SK-N-SH (cell line): ENCODE data around the gene BAIAP3. TPM values are rescaled to one million over a fixed set of nuclear protein-coding genes. Genes with fewer than 3 reads are reported as not detected.

Experiments
- CTCF ChIA-PET: fragments of 300-600, 350-600 bp; formaldehyde crosslinking; extraction: SDS; loops from one replicate; lab custom pipeline; 2021; lab: Yijun Ruan, JAX
- POLR2A ChIA-PET: fragments of 350-600 bp; sonication (Branson Sonifier 250); formaldehyde crosslinking; extraction: SDS; loops from one replicate; lab custom pipeline; 2020; ENCODE audit warnings: antibody characterized with exemption, inconsistent platforms; lab: Yijun Ruan, JAX
- DNase-seq: peaks from one replicate; pipeline ENCODE4 v3.0.0; 2012
- H2AFZ ChIP-seq: fragments of 200-600 bp; sonication (generic); 2 replicates; pipeline ENCODE4 v1.8.1; 2016; ENCODE audit warnings: antibody characterized with exemption, mild to moderate bottlenecking, low read depth
- H3F3A ChIP-seq: fragments of 200-600 bp; sonication (generic); replicated peaks from 2 replicates; pipeline ENCODE3; 2016; ENCODE audit warnings: antibody characterized with exemption, mild to moderate bottlenecking; ENCODE audit not compliant: insufficient read depth
- H3K27ac ChIP-seq, 2 experiments: fragments of 200-500 bp in 1 of 2; fragments of 200-600 bp in 1 of 2; sonication (Bioruptor generic) in 1 of 2; sonication (generic), shearing (Covaris generic) in 1 of 2; 2 replicates each; pipeline versions ENCODE4 v1.5.1 to v1.6.1; 2014 to 2016; ENCODE audit warnings: low read depth in 2 of 2, inconsistent platforms in 1 of 2, low read length in 1 of 2, mild to moderate bottlenecking in 1 of 2, mixed read lengths in 1 of 2
- H3K27me3 ChIP-seq: fragments of 200-600 bp; sonication (generic), shearing (Covaris generic); 2 replicates; pipeline ENCODE4 v1.6.1; 2016; ENCODE audit warnings: mixed run types; ENCODE audit not compliant: insufficient read depth
- H3K36me3 ChIP-seq, 2 experiments: fragments of 200-500 bp in 1 of 2; fragments of 200-600 bp in 1 of 2; sonication (Bioruptor generic) in 1 of 2; sonication (generic) in 1 of 2; replicated peaks in 1 of 2; 2 replicates each; pipeline versions ENCODE3 to v1.5.1; 2014 to 2016; ENCODE audit warnings: low read length in 1 of 2, mild to moderate bottlenecking in 1 of 2; ENCODE audit not compliant: insufficient read depth in 2 of 2, control insufficient read depth in 1 of 2
- H3K4me1 ChIP-seq, 2 experiments: fragments of 200-500 bp in 1 of 2; fragments of 200-600 bp in 1 of 2; sonication (Bioruptor generic) in 1 of 2; sonication (generic), shearing (Covaris generic) in 1 of 2; 2 replicates each; pipeline versions ENCODE4 v1.5.1 to v1.6.1; 2014 to 2016; ENCODE audit warnings: low read depth in 1 of 2, low read length in 1 of 2, mixed run types in 1 of 2; ENCODE audit not compliant: insufficient read depth in 2 of 2, control insufficient read depth in 1 of 2
- H3K4me2 ChIP-seq: fragments of 200-600 bp; sonication (generic), shearing (Covaris generic); 2 replicates; pipeline ENCODE4 v1.6.1; 2017; ENCODE audit warnings: mixed run types
- H3K4me3 ChIP-seq, 2 experiments: fragments of 200-500 bp in 1 of 2; fragments of 200-600 bp in 1 of 2; sonication (Bioruptor generic) in 1 of 2; sonication (generic), shearing (Covaris generic) in 1 of 2; 2 replicates each; pipeline versions ENCODE4 v1.5.1 to v1.8.1; 2014 to 2016; ENCODE audit warnings: low read depth in 2 of 2, inconsistent platforms in 1 of 2, low read length in 1 of 2, mild to moderate bottlenecking in 1 of 2, mixed read lengths in 1 of 2, moderate library complexity in 1 of 2
- H3K79me2 ChIP-seq: fragments of 200-600 bp; sonication (generic); 2 replicates; pipeline ENCODE4 v1.8.1; 2017; ENCODE audit warnings: mild to moderate bottlenecking; ENCODE audit not compliant: insufficient read depth
- H3K9ac ChIP-seq: fragments of 200-600 bp; sonication (generic); 2 replicates; pipeline ENCODE4 v1.6.1; 2017; ENCODE audit warnings: mixed run types
- H3K9me2 ChIP-seq: fragments of 200-600 bp; sonication (generic); 2 replicates; pipeline ENCODE4 v1.6.1; 2017; ENCODE audit warnings: mixed run types
- H3K9me3 ChIP-seq: fragments of 200-600 bp; sonication (generic); 2 replicates; pipeline ENCODE4 v1.6.1; 2017; ENCODE audit warnings: mixed run types, mild to moderate bottlenecking, moderate library complexity
- H4K20me1 ChIP-seq: fragments of 200-600 bp; sonication (generic); 2 replicates; pipeline ENCODE4 v1.6.1; 2017; ENCODE audit warnings: mild to moderate bottlenecking, mixed run types; ENCODE audit not compliant: insufficient read depth
- EZH2phosphoT487 ChIP-seq: fragments of 200-600 bp; sonication (generic); IDR thresholded peaks from 2 replicates; pipeline ENCODE4 v1.6.1; 2017; ENCODE audit warnings: low read depth, mixed run types, mild to moderate bottlenecking, antibody characterized with exemption, moderate library complexity, borderline replicate concordance
- FOXJ3 ChIP-seq: sonication (generic); formaldehyde crosslinking; IDR thresholded peaks from 2 replicates; pipeline ENCODE4 v1.5.1; 2020; ENCODE audit warnings: mild to moderate bottlenecking, missing genetic modification reagents
- GABPA ChIP-seq: IDR thresholded peaks from 2 replicates; pipeline ENCODE4 v1.4.0; 2012; ENCODE audit warnings: low read depth, mild to moderate bottlenecking
- NFIC ChIP-seq: IDR thresholded peaks from 2 replicates; pipeline ENCODE4 v1.4.0; 2012; ENCODE audit warnings: borderline replicate concordance
- TEAD4 ChIP-seq: IDR thresholded peaks from 2 replicates; pipeline ENCODE4 v1.4.0; 2012; ENCODE audit warnings: mild to moderate bottlenecking, borderline replicate concordance; ENCODE audit not compliant: insufficient read depth
- WGBS: methylation state at CpG from one replicate; pipeline ENCODE4 v1.1.6; 2017; ENCODE audit warnings: low lambda C conversion rate; 5-methylcytosine and 5-hydroxymethylcytosine counted together
- polyA plus RNA-seq, 3 experiments: library from polyadenylated mRNA; depleted of rRNA; stranded (reverse); fragments of >200 nt; gene quantifications; 2 replicates each; pipeline ENCODE4 v1.2.3, GENCODE V29; 2012
- TF ChIP-seq, protein P1 (sequence below): fragments of 150-350 bp; IDR thresholded peaks from 2 replicates; pipeline ENCODE4 v1.6.1; 2017; ENCODE audit warnings: antibody characterized with exemption, low read length, low read depth, borderline replicate concordance
- TF ChIP-seq, protein P2 (sequence below): fragments of 150-350 bp; IDR thresholded peaks from 2 replicates; pipeline ENCODE4 v1.6.1; 2016; ENCODE audit warnings: mild to moderate bottlenecking, low read depth, low read length
- TF ChIP-seq, protein P3 (sequence below): IDR thresholded peaks from 2 replicates; pipeline ENCODE4 v1.4.0; 2012; ENCODE audit warnings: low read depth, borderline replicate concordance

The BAIAP3 gene
- polyA plus RNA-seq, 1 of the 3 experiments (the other 2 are of a cell fraction): 1.1 TPM

DNA sequence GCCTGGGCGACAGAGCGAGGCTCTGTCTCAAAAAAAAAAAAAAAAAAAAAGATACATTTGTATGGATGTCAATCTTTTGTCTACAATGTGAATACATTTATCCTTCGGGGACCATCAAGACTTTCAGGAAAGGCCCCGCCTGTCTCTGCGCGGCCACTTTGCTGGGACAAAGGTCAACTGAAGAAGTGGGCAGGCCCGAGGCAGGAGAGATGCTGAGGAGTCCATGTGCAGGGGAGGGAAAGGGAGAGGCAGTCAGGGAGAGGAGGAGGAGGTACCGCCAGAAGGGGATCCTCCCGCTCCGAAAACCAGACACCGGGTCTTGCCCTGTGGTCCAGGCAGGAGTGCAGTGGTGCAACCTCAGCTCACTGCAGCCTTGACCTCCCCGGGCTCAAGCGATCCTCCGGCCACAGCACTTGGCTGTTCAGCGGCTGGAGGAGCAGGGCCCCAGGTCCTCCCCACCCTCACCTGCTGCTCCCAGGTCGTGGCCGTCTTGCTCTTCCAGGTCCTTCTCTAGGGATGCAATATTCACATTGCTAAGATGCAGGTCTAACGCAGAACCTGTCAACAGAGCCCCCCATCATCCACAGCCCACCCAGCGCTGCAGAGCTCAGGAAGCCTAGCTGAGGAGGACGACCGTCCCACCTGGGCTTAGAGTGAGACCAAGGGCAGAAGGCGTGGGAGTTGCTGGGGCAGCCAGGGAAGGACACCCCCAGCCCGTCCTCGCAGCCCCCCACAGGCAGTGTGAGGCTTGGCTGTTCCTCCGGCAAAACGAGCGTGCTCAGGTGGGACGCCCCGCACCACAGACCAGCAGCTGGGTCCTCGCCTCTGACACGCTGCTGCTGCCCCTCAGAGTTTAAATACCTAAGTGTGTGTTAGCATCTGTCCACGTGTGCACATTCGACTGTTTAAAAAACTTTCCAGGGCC lies 37.9 kb downstream of the BAIAP3 start:
- POLR2A ChIA-PET: no interaction called here

DNA sequence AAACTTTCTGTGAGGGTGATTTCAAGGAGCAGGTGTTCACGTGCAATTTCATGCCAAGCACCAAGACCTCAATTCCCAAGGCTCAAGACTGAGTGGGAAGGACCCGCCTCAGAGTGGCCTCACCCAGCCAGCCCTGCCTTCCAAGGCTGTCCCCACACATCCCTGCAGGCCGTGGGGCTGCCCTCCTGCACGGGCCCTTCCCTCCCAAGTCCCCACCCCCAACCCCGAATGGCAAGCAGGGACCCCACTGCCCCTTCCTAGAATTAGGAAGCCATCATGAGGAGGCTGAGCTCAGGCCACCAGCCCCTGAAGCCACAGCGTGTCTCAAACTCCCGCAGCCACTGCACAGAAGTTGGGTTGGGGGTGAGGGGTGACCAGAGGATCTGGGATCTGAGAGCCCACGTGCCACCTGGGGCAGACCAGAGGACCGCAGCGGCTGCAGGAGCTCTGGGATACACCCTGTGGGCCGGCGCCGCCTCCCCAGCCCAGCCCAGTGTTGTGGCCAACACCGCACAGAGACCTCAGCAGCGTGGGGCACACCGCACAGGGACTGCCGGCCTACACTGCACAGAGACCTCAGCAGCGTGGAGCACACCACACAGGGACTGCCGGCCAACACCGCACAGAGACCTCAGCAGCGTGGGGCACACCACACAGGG lies 39.0 kb downstream of the BAIAP3 start:
- H3K4me3 ChIP-seq: no peak overlapping the region
- WGBS: 93% methylated on average over 7 of the region's 21 CpGs
- H3K4me1 ChIP-seq: no peaks in the 10 kb centered on the region
- ChIA-PET CTCF (no interaction called here), POLR2A (no interaction called here)
- no peaks in the 10 kb centered on the region for H4K20me1 ChIP-seq
- H3K9ac ChIP-seq: no peak overlapping the region
- no peak overlapping the region for H3K27ac ChIP-seq
- no peak overlapping the region for H2AFZ ChIP-seq
- no peak overlapping the region for H3K4me2 ChIP-seq
- DNase-seq: no peak
- H3F3A ChIP-seq: no peaks in the 10 kb centered on the region
- no peaks in the 10 kb centered on the region for H3K9me3 ChIP-seq
- no peaks in the 10 kb centered on the region for H3K9me2 ChIP-seq
- H3K27me3 ChIP-seq: no peaks in the 10 kb centered on the region
- H3K79me2 ChIP-seq: no peaks in the 10 kb centered on the region; the same call in 1 of the 2 replicates
- H3K36me3 ChIP-seq: peaks cover 3 to 13% of the 10 kb centered on the region in 2 experiments
- TF ChIP-seq, protein P1, sequence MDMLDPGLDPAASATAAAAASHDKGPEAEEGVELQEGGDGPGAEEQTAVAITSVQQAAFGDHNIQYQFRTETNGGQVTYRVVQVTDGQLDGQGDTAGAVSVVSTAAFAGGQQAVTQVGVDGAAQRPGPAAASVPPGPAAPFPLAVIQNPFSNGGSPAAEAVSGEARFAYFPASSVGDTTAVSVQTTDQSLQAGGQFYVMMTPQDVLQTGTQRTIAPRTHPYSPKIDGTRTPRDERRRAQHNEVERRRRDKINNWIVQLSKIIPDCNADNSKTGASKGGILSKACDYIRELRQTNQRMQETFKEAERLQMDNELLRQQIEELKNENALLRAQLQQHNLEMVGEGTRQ: no peak
- TF ChIP-seq, protein P2, sequence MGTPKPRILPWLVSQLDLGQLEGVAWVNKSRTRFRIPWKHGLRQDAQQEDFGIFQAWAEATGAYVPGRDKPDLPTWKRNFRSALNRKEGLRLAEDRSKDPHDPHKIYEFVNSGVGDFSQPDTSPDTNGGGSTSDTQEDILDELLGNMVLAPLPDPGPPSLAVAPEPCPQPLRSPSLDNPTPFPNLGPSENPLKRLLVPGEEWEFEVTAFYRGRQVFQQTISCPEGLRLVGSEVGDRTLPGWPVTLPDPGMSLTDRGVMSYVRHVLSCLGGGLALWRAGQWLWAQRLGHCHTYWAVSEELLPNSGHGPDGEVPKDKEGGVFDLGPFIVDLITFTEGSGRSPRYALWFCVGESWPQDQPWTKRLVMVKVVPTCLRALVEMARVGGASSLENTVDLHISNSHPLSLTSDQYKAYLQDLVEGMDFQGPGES: no peak
- TF ChIP-seq, all 33 proteins: peak for 0

More for the DNA sequence above, 37.9 kb downstream of the BAIAP3 start:
- no peak overlapping the region for H3K9ac ChIP-seq
- H2AFZ ChIP-seq: no peak overlapping the region
- CTCF ChIA-PET: interaction anchor here (0.7 kb wide), 1 partner anchor 8 kb away, joined by 3 read pairs; no protein-coding TSS in a partner anchor
- WGBS: 93% methylated on average over 21 of the region's 33 CpGs
- H3K4me1 ChIP-seq: no peaks in the 10 kb centered on the region
- TF ChIP-seq FOXJ3 (CRISPR knock-in tag) (no peak), GABPA (no peak), EZH2phosphoT487 (no peak), TEAD4 (no peak), NFIC (no peak)
- TF ChIP-seq, protein P3, sequence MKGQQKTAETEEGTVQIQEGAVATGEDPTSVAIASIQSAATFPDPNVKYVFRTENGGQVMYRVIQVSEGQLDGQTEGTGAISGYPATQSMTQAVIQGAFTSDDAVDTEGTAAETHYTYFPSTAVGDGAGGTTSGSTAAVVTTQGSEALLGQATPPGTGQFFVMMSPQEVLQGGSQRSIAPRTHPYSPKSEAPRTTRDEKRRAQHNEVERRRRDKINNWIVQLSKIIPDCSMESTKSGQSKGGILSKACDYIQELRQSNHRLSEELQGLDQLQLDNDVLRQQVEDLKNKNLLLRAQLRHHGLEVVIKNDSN: no peak
- TF ChIP-seq, protein P2: no peak
- no peaks in the 10 kb centered on the region for H4K20me1 ChIP-seq
- H3K36me3 ChIP-seq: peaks cover 3 to 20% of the 10 kb centered on the region in 2 experiments
- no peaks in the 10 kb centered on the region; the same call in 1 of the 2 replicates for H3K79me2 ChIP-seq
- H3K4me2 ChIP-seq: no peak overlapping the region
- no peaks in the 10 kb centered on the region for H3K9me2 ChIP-seq
- H3K27ac ChIP-seq: no peak overlapping the region
- H3K27me3 ChIP-seq: no peaks in the 10 kb centered on the region
- no peaks in the 10 kb centered on the region for H3F3A ChIP-seq
- no peaks in the 10 kb centered on the region for H3K9me3 ChIP-seq
- H3K4me3 ChIP-seq: no peak overlapping the region
- no peak for DNase-seq
